ENCODE measurements around the gene ZP2. TPM values are rescaled to one million over a fixed set of nuclear protein-coding genes. Genes with fewer than 3 reads are reported as not detected.

ZP2 gene
- total RNA-seq, 1 experiment from 2014 or later = not detected

DNA sequence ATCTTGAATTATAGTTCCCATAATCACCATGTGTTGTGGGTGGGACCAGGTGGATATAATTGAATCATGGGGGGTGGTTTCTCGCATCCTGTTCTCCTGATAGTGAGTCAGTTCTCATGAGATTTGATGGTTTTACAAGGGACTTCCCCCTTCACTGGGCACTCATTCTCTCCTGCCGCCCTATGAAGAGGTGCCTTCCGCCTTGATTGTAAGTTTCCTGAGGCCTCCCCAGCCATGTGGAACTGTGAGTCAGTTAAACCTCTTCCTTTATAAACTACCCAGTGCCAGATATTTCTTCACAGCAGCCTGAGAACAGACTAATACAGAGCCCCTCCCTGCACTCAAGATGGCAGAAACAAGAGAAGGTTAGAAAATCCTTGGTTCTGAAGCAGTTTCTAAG lies 26.5 kb downstream of the ZP2 start:
- ChIA-PET POLR2A (ENCODE audit: unreplicated experiment) (no interaction called here), CTCF (interaction anchor here (0.6 kb wide), 1 partner anchor 137 kb away, joined by 5 read pairs; no protein-coding TSS in a partner anchor)
- Histone ChIP-seq H2AFZ (no peak overlapping the region), H3K9me2 (ENCODE audit: insufficient read depth) (no peaks in the 10 kb centered on the region), H3K4me3 (no peak overlapping the region), H3K4me2 (no peak overlapping the region), H3K36me3 (ENCODE audit: low read depth) (0 out of 2 replicates have a peak, but pooled peaks cover 15% of the 10 kb centered on the region), H3K9me3 (ENCODE audit: insufficient read depth, low read depth) (no peaks in the 10 kb centered on the region), H4K20me1 (ENCODE audit: insufficient read depth) (no peaks in the 10 kb centered on the region), H3K79me2 (ENCODE audit: low read depth) (no peaks in the 10 kb centered on the region), H3K27me3 (ENCODE audit: insufficient read depth, low read depth) (no peaks in the 10 kb centered on the region), H3K27ac (no peak overlapping the region), H3K4me1 (replicated peaks; ENCODE audit: insufficient read depth) (peaks cover 11% of the 10 kb centered on the region; the same call in 1 of the 2 replicates), H3F3A (ENCODE audit: insufficient read depth, low read depth) (peaks cover 4% of the 10 kb centered on the region; the same call in 1 of the 2 replicates)
- no peak for DNase-seq
- BruUV-seq (replicated peaks) = no TSS peak
- TF ChIP-seq, protein P1, sequence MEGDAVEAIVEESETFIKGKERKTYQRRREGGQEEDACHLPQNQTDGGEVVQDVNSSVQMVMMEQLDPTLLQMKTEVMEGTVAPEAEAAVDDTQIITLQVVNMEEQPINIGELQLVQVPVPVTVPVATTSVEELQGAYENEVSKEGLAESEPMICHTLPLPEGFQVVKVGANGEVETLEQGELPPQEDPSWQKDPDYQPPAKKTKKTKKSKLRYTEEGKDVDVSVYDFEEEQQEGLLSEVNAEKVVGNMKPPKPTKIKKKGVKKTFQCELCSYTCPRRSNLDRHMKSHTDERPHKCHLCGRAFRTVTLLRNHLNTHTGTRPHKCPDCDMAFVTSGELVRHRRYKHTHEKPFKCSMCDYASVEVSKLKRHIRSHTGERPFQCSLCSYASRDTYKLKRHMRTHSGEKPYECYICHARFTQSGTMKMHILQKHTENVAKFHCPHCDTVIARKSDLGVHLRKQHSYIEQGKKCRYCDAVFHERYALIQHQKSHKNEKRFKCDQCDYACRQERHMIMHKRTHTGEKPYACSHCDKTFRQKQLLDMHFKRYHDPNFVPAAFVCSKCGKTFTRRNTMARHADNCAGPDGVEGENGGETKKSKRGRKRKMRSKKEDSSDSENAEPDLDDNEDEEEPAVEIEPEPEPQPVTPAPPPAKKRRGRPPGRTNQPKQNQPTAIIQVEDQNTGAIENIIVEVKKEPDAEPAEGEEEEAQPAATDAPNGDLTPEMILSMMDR (conservative IDR thresholded peaks at IDR 0.05) = no peak
- no peak for TF ChIP-seq EZH2 (IDR thresholded peaks at IDR 0.05; ENCODE audit: low read depth)
- intact Hi-C loops (cut with micrococcal nuclease; ENCODE audit: unreplicated experiment) = loop anchor here (10.0 kb wide), 2 partner anchors 380 to 1010 kb away; no protein-coding TSS in a partner anchor

DNA sequence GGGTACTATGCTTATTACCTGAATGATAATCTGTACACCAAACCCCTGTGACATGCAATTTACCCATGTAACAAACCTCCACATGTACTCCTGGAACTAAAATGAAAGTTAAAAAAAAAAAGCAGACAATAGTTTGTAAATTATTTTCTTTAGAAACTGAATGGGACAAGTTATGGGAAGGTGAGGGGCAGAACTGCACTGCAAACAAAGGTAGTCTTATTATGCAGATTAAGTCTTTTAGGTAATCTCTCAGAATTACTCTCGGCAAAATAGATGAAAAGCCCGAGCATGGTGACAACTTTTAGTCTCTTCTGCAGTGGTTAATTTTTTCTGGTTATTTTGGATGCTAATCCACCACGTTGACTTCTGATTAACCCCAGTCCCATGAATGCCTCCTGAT lies 27.4 kb downstream of the ZP2 start:
- no TSS peak for BruUV-seq (replicated peaks)
- ChIA-PET CTCF (no interaction called here), POLR2A (ENCODE audit: unreplicated experiment) (no interaction called here)
- H2AFZ ChIP-seq = no peak overlapping the region
- H3K9me2 ChIP-seq (ENCODE audit: insufficient read depth) = no peaks in the 10 kb centered on the region
- no peaks in the 10 kb centered on the region for H3K27me3 ChIP-seq (ENCODE audit: insufficient read depth, low read depth)
- no peak overlapping the region for H3K4me3 ChIP-seq
- no peak for DNase-seq
- no peaks in the 10 kb centered on the region for H3K79me2 ChIP-seq (ENCODE audit: low read depth)
- H3K27ac ChIP-seq = no peak overlapping the region
- no peak overlapping the region for H3K4me2 ChIP-seq
- H3K4me1 ChIP-seq (replicated peaks; ENCODE audit: insufficient read depth) = peaks cover 11% of the 10 kb centered on the region; the same call in 1 of the 2 replicates
- intact Hi-C loops (cut with micrococcal nuclease; ENCODE audit: unreplicated experiment) = loop anchor here (10.0 kb wide), 2 partner anchors 381 to 1011 kb away; no protein-coding TSS in a partner anchor
- peaks cover 4% of the 10 kb centered on the region; the same call in 1 of the 2 replicates for H3F3A ChIP-seq (ENCODE audit: insufficient read depth, low read depth)
- no peaks in the 10 kb centered on the region for H4K20me1 ChIP-seq (ENCODE audit: insufficient read depth)
- H3K9me3 ChIP-seq (ENCODE audit: insufficient read depth, low read depth) = no peaks in the 10 kb centered on the region
- peaks cover 20% of the 10 kb centered on the region; the same call in 1 of the 2 replicates for H3K36me3 ChIP-seq (ENCODE audit: low read depth)
- TF ChIP-seq, protein P1 (conservative IDR thresholded peaks at IDR 0.05) = no peak
- no peak for TF ChIP-seq EZH2 (IDR thresholded peaks at IDR 0.05; ENCODE audit: low read depth)

DNA sequence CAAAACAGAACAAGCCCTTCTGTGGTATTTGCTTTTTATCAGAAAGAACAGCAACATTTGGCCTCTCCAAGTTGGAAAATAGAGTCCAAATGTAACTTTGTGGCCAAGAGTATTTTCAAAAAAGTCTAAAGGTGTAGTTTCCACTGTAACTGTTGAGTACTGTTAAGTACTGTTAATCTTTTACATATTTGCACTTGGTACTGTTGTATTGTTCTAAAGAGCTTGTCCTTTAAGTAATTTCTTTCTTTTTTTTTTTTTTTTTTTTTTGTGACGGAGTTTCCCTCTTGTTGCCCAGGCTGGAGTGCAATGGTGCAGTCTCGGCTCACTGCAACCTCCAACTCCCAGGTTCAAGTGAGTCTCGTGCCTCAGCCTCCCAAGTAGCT lies 31.4 kb downstream of the ZP2 start:
- peaks cover 4% of the 10 kb centered on the region; the same call in 1 of the 2 replicates for H3F3A ChIP-seq (ENCODE audit: insufficient read depth, low read depth)
- intact Hi-C loops (cut with micrococcal nuclease; ENCODE audit: unreplicated experiment) = loop anchor here (10.0 kb wide), 2 partner anchors 385 to 1015 kb away; no protein-coding TSS in a partner anchor
- DNase-seq = no peak
- H3K4me2 ChIP-seq = no peak overlapping the region
- H2AFZ ChIP-seq = no peak overlapping the region
- H3K9me2 ChIP-seq (ENCODE audit: insufficient read depth) = no peaks in the 10 kb centered on the region
- no TSS peak for BruUV-seq (replicated peaks)
- H3K4me3 ChIP-seq = no peak overlapping the region
- peaks cover 43% of the 10 kb centered on the region; the same call in 1 of the 2 replicates for H3K36me3 ChIP-seq (ENCODE audit: low read depth)
- TF ChIP-seq, protein P1 (conservative IDR thresholded peaks at IDR 0.05) = no peak
- TF ChIP-seq EZH2 (IDR thresholded peaks at IDR 0.05; ENCODE audit: low read depth) = no peak
- no peak overlapping the region for H3K27ac ChIP-seq
- ChIA-PET POLR2A (ENCODE audit: unreplicated experiment) (no interaction called here), CTCF (interaction anchor here (0.6 kb wide), 1 partner anchor 836 kb away, joined by 5 read pairs; no protein-coding TSS in a partner anchor)
- no peaks in the 10 kb centered on the region for H3K79me2 ChIP-seq (ENCODE audit: low read depth)
- H3K9me3 ChIP-seq (ENCODE audit: insufficient read depth, low read depth) = no peaks in the 10 kb centered on the region
- H3K27me3 ChIP-seq (ENCODE audit: insufficient read depth, low read depth) = no peaks in the 10 kb centered on the region
- no peaks in the 10 kb centered on the region for H3K4me1 ChIP-seq (replicated peaks; ENCODE audit: insufficient read depth)
- no peaks in the 10 kb centered on the region for H4K20me1 ChIP-seq (ENCODE audit: insufficient read depth)
